Neuronal stem cell (in vitro differentiated cells): ENCODE results near the gene TIMM50.
A peak's percentile ranks its signal among the peaks of the same experiment; 100 is the strongest.

Source experiments
- DNase-seq: peaks from one replicate; pipeline ENCODE4 v3.0.0-alpha.2; 2013; ENCODE audit warnings: low spot score
- H2AFZ ChIP-seq: one replicate; pipeline ENCODE4 v1.6.1; 2013; ENCODE audit warnings: mild to moderate bottlenecking, low read length, inconsistent platforms
- H2AK5ac ChIP-seq: 2 replicates; pipeline ENCODE4 v1.6.1; 2013; ENCODE audit warnings: low read depth, mild to moderate bottlenecking, inconsistent platforms, low read length, moderate library complexity, mixed read lengths
- H2BK120ac ChIP-seq: 2 replicates; pipeline ENCODE4 v1.6.1; 2013; ENCODE audit warnings: low read depth, mild to moderate bottlenecking, inconsistent platforms, low read length, moderate library complexity, mixed read lengths
- H2BK12ac ChIP-seq: one replicate; pipeline ENCODE4 v1.6.1; 2013; ENCODE audit warnings: low read length, inconsistent platforms
- H2BK15ac ChIP-seq: 2 replicates; pipeline ENCODE4 v1.6.1; 2013; ENCODE audit warnings: mild to moderate bottlenecking, low read length, inconsistent platforms, mixed read lengths
- H2BK5ac ChIP-seq: one replicate; pipeline ENCODE4 v1.6.1; 2013; ENCODE audit warnings: inconsistent platforms, mild to moderate bottlenecking, low read length, moderate library complexity
- H3K14ac ChIP-seq: one replicate; pipeline ENCODE4 v1.6.1; 2013; ENCODE audit warnings: low read length, inconsistent platforms
- H3K18ac ChIP-seq: 2 replicates; pipeline ENCODE4 v1.6.1; 2013; ENCODE audit warnings: low read length, inconsistent platforms
- H3K23ac ChIP-seq: 2 replicates; pipeline ENCODE4 v1.6.1; 2013; ENCODE audit warnings: low read depth, mild to moderate bottlenecking, mixed read lengths, low read length, inconsistent platforms; ENCODE audit not compliant: poor library complexity
- H3K27ac ChIP-seq: replicated peaks from 3 replicates; pipeline ENCODE4 v1.5.1; 2013; ENCODE audit warnings: low read length, inconsistent platforms
- H3K27me3 ChIP-seq, 3 experiments: 2 replicates each; pipeline ENCODE4 v1.6.1; 2013; ENCODE audit warnings: low read length in 3 of 3, mild to moderate bottlenecking in 2 of 3, inconsistent platforms in 1 of 3, low read depth in 1 of 3, mixed read lengths in 1 of 3, moderate library complexity in 1 of 3; ENCODE audit not compliant: control insufficient read depth in 3 of 3, insufficient read depth in 3 of 3
- H3K36me3 ChIP-seq, 2 donors: replicated peaks in 1 of 2; 2 replicates each; pipeline ENCODE4 v1.6.1; 2013; ENCODE audit warnings: low read length in 2 of 2; ENCODE audit not compliant: control insufficient read depth in 2 of 2, insufficient read depth in 2 of 2
- H3K4ac ChIP-seq: 2 replicates; pipeline ENCODE4 v1.6.1; 2013; ENCODE audit warnings: inconsistent platforms, mild to moderate bottlenecking, low read length, moderate library complexity
- H3K4me1 ChIP-seq, 2 donors: 1 replicate in 1 of 2; 2 replicates in 1 of 2; pipeline ENCODE4 v1.6.1; 2013; ENCODE audit warnings: low read length in 2 of 2, low read depth in 1 of 2; ENCODE audit not compliant: control insufficient read depth in 2 of 2, insufficient read depth in 1 of 2
- H3K4me2 ChIP-seq: one replicate; pipeline ENCODE4 v1.6.1; 2013; ENCODE audit warnings: mild to moderate bottlenecking, low read length, inconsistent platforms; ENCODE audit not compliant: insufficient read depth, poor library complexity, severe bottlenecking
- H3K4me3 ChIP-seq, 2 donors: 2 replicates each; pipeline ENCODE4 v1.5.1; 2013; ENCODE audit warnings: low read length in 2 of 2, mild to moderate bottlenecking in 2 of 2, inconsistent platforms in 1 of 2, moderate library complexity in 1 of 2
- H3K79me1 ChIP-seq: one replicate; pipeline ENCODE4 v1.6.1; 2013; ENCODE audit warnings: low read depth, mild to moderate bottlenecking, inconsistent platforms, low read length, moderate library complexity
- H3K9ac ChIP-seq: one replicate; pipeline ENCODE4 v1.6.1; 2013; ENCODE audit warnings: mild to moderate bottlenecking, low read depth, low read length, inconsistent platforms; ENCODE audit not compliant: poor library complexity
- H3K9me3 ChIP-seq, 2 donors: replicated peaks in 1 of 2; 2 replicates each; pipeline versions ENCODE3 to v1.6.1; 2013; ENCODE audit warnings: low read length in 2 of 2, mild to moderate bottlenecking in 2 of 2, inconsistent platforms in 1 of 2, low read depth in 1 of 2, mixed read lengths in 1 of 2, moderate library complexity in 1 of 2; ENCODE audit not compliant: control insufficient read depth in 2 of 2, insufficient read depth in 1 of 2
- H4K8ac ChIP-seq: one replicate; pipeline ENCODE4 v1.6.1; 2013; ENCODE audit warnings: low read depth, mild to moderate bottlenecking, inconsistent platforms, low read length, moderate library complexity
- H4K91ac ChIP-seq: one replicate; pipeline ENCODE4 v1.6.1; 2013; ENCODE audit warnings: low read length, low read depth, mild to moderate bottlenecking, inconsistent platforms; ENCODE audit not compliant: poor library complexity
- WGBS, 2 donors: extraction: QIAGEN DNeasy Blood & Tissue Kit; methylation state at CpG; one replicate each; pipeline ENCODE4 v1.1.7; 2013; ENCODE audit warnings: missing lambda C conversion rate in 2 of 2, mixed read lengths in 1 of 2; ENCODE audit not compliant: insufficient read length in 2 of 2, insufficient replicate concordance in 1 of 2; ENCODE audit errors: extremely low coverage in 2 of 2; 5-methylcytosine and 5-hydroxymethylcytosine counted together

Gene TIMM50

DNA sequence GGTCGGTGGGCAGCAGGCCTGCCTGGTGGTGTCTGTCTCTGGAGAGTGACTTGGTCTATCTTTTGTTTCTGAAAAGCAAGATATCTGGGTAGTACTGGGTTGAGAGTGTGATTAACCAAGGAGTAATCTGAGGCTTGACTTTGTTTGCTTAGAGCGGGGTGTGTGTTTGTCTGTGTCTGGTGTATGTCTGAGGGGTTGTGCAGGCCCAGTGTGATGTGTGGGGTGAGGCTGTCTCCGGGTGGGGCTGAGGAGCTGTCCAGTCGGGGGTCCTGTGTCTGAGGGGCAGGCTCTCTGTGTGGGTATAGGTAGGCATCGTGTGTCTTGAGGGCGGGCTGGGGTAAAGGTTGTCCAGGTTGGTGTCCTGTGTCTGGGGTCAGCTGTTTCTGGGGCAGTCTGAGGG, 11.1 kb upstream of the TIMM50 start:
- H2BK15ac ChIP-seq = no peak overlapping the region
- peaks cover 4% of the 10 kb centered on the region for H3K79me1 ChIP-seq
- H3K36me3 ChIP-seq = peaks cover 80 to 98% of the 10 kb centered on the region in 2 donors
- no peak overlapping the region for H4K91ac ChIP-seq
- no peak overlapping the region for H3K4me3 ChIP-seq
- H3K9me3 ChIP-seq = peaks cover 0 to 3% of the 10 kb centered on the region in 2 donors
- H2BK12ac ChIP-seq = no peak overlapping the region
- no peak overlapping the region for H2AFZ ChIP-seq
- H2BK5ac ChIP-seq = no peak overlapping the region
- H3K23ac ChIP-seq = no peak overlapping the region
- H3K4me2 ChIP-seq = no peak overlapping the region
- H3K27ac ChIP-seq = no peak overlapping the region
- no peak overlapping the region for H3K9ac ChIP-seq
- WGBS, 2 donors = no CpG with 5 or more reads among the region's 6 CpGs
- no peaks in the 10 kb centered on the region for H3K4me1 ChIP-seq
- H2AK5ac ChIP-seq = no peak overlapping the region
- no peak overlapping the region for H3K14ac ChIP-seq
- H4K8ac ChIP-seq = no peak overlapping the region
- no peak overlapping the region for H3K18ac ChIP-seq
- no peak overlapping the region for H3K4ac ChIP-seq
- no peaks in the 10 kb centered on the region for H3K27me3 ChIP-seq
- H2BK120ac ChIP-seq = no peak overlapping the region
- DNase-seq = no peak

DNA sequence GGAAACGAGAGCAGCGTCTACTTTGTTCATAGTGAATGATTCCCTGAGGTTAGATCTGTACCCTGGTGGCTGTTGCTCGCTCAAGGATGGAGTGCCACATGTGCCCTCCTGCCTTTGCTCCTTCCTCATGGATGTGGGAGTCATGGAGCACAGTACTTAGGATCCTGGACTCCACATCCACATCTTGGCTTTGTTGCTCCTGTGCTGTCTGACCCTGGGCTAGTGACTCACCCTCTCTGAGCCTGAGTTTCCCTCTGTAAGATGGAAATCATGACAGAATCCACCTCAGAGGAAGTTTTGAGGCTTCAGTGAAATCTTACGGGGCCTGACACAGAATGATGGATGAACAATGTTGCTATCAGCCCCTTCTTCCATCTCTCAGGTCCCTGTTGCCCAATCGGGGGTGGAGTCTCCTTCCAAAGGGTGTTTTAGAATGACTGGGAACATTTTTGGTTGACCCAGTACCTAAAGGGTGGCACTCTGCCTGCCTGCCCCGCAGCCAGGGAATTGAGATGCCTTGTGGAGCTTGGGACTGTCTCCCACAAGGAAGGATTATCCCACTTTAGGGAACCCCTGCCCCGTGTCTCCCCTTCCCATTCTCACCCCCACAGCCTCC, 9.8 kb upstream of the TIMM50 start:
- H2AK5ac ChIP-seq = no peak overlapping the region
- no peak overlapping the region for H3K27ac ChIP-seq
- no peak overlapping the region for H2BK15ac ChIP-seq
- H3K9me3 ChIP-seq = peaks cover 0 to 3% of the 10 kb centered on the region in 2 donors
- no peak for DNase-seq
- no peak overlapping the region for H2BK5ac ChIP-seq
- no peak overlapping the region for H3K4me2 ChIP-seq
- H3K79me1 ChIP-seq = peaks cover 4% of the 10 kb centered on the region
- H3K4me3 ChIP-seq = no peak overlapping the region
- H3K4ac ChIP-seq = no peak overlapping the region
- H2AFZ ChIP-seq = no peak overlapping the region
- no peak overlapping the region for H3K14ac ChIP-seq
- H2BK12ac ChIP-seq = no peak overlapping the region
- peaks cover 78 to 98% of the 10 kb centered on the region in 2 donors for H3K36me3 ChIP-seq
- H4K8ac ChIP-seq = no peak overlapping the region
- no peak overlapping the region for H3K18ac ChIP-seq
- H3K23ac ChIP-seq = no peak overlapping the region
- no peak overlapping the region for H3K9ac ChIP-seq
- no peak overlapping the region for H4K91ac ChIP-seq
- H3K4me1 ChIP-seq = no peaks in the 10 kb centered on the region
- H2BK120ac ChIP-seq = no peak overlapping the region
- WGBS, 2 donors = no CpG with 5 or more reads among the region's 7 CpGs
- H3K27me3 ChIP-seq = no peaks in the 10 kb centered on the region

DNA sequence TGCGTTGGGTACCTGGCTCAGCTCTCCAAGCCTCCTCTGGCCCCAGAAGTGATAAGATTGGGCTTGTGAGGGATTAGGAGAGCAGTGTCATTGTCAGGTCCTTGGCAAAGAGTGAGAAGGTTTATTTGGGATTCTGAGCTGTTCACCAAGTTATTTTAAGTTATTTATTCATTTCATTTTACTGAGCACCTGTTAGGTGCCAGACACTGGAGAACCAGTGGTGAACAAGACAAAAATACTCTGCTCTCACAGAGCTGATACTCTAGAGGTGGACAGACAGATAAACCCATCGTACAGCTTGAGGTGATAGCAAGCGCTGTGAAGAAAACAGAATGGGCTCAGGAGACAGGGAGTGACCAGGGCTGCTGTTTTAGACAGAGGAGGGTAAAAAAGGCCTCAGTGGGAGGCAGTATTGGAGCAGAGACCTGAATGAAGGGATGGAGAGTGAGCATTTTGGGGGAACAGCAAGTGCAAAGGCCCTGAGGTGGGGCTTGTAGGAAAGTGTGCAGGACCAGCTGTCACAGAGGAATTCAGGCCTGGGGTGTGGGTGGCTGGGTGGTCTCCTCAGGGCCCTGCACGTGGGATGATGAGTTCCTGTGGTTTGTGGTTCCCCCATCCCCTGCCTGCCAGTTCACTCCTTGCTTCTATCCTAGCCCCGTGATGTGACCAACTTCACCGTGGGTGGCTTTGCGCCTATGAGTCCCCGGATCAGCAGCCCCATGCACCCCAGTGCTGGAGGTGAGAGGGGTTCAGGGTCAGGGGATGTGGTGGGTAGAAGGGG, 8.7 kb upstream of the TIMM50 start:
- Histone ChIP-seq H3K4me2 (no peak overlapping the region), H2BK12ac (no peak overlapping the region), H3K4me3 (peak overlapping the region in 1 of 2 donors; percentile 16), H3K23ac (no peak overlapping the region), H3K4ac (no peak overlapping the region), H3K9me3 (peaks cover 0 to 3% of the 10 kb centered on the region in 2 donors), H3K27ac (no peak overlapping the region), H3K14ac (no peak overlapping the region), H2AFZ (no peak overlapping the region), H4K8ac (no peak overlapping the region), H2BK120ac (no peak overlapping the region), H2BK5ac (no peak overlapping the region), H3K79me1 (peaks cover 4% of the 10 kb centered on the region), H2BK15ac (no peak overlapping the region), H3K27me3 (no peaks in the 10 kb centered on the region), H3K36me3 (peaks cover 79 to 99% of the 10 kb centered on the region in 2 donors), H3K18ac (no peak overlapping the region), H2AK5ac (no peak overlapping the region), H3K9ac (no peak overlapping the region), H4K91ac (no peak overlapping the region), H3K4me1 (no peaks in the 10 kb centered on the region)
- no CpG with 5 or more reads among the region's 8 CpGs for WGBS, 2 donors
- no peak for DNase-seq

DNA sequence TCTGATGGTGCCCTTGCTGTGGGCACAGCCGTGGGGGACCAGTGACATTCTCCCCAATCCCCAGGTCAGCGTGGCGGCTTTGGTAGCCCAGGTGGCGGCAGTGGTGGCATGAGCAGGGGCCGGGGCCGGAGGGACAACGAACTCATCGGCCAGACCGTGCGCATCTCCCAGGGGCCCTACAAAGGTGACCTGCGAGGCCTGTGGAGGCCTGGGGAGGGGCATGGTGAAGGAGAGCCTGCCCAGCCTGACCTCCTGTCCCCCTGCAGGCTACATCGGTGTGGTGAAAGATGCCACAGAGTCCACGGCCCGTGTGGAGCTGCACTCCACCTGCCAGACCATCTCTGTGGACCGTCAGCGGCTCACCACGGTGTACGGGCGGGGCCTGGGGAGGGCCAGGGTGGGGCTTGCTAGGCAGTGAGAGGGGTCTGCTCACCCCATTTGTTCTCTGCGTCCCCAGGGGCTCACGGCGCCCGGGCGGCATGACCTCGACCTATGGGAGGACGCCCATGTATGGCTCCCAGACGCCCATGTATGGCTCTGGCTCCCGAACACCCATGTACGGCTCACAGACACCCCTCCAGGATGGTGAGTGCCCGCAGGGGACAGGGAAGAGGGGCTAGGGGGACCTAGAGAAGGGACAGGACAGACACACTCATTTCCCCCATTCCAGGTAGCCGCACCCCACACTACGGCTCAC, 7.7 kb upstream of the TIMM50 start:
- peak overlapping the region; percentile 65 for H4K8ac ChIP-seq
- no peak overlapping the region for H4K91ac ChIP-seq
- H2AFZ ChIP-seq = no peak overlapping the region
- H2BK15ac ChIP-seq = no peak overlapping the region
- no peak overlapping the region for H3K23ac ChIP-seq
- peak overlapping the region; percentile 70 for H3K9ac ChIP-seq
- H3K79me1 ChIP-seq = peaks cover 4% of the 10 kb centered on the region
- H3K4me1 ChIP-seq = no peaks in the 10 kb centered on the region
- H3K4me2 ChIP-seq = no peak overlapping the region
- DNase-seq = no peak
- H2BK5ac ChIP-seq = no peak overlapping the region
- peaks cover 74 to 90% of the 10 kb centered on the region in 2 donors for H3K36me3 ChIP-seq
- no peak overlapping the region for H3K27ac ChIP-seq
- no peak overlapping the region for H3K18ac ChIP-seq
- no CpG with 5 or more reads among the region's 32 CpGs for WGBS, 2 donors
- H2BK120ac ChIP-seq = no peak overlapping the region
- H3K9me3 ChIP-seq = peaks cover 0 to 3% of the 10 kb centered on the region in 2 donors
- H2BK12ac ChIP-seq = no peak overlapping the region
- no peak overlapping the region for H2AK5ac ChIP-seq
- H3K27me3 ChIP-seq = no peaks in the 10 kb centered on the region
- peak overlapping the region in 1 of 2 donors; percentile 16 for H3K4me3 ChIP-seq
- H3K14ac ChIP-seq = no peak overlapping the region
- no peak overlapping the region for H3K4ac ChIP-seq
